Heart left ventricle (tissue), 16 donors: ENCODE data around the gene UROC1. TPM values are rescaled to one million over a fixed set of nuclear protein-coding genes. Genes with fewer than 3 reads are reported as not detected.

Experiments used
- ATAC-seq, 4 donors: fragments of 200-7000 bp; cut with Tn5 transposase; one replicate each; pipeline ENCODE4 v1.9.1; 2020 to 2022; ENCODE audit warnings: moderate library complexity in 4 of 4, mild to moderate bottlenecking in 3 of 4, moderate number of reproducible peaks in 1 of 4
- DNase-seq, 5 donors: peaks; one replicate each; pipeline ENCODE4 v3.0.0-alpha.2; 2020
- H3K27ac ChIP-seq, 12 donors: fragments of 200-600 bp; sonication (generic) in 4 of 12; one replicate each; pipeline versions ENCODE4 v1.5.0 to v1.8.0; 2016 to 2022; ENCODE audit warnings: mild to moderate bottlenecking in 2 of 12
- H3K27me3 ChIP-seq, 9 donors: fragments of 200-600 bp; sonication (generic) in 2 of 9; one replicate each; pipeline versions ENCODE4 v1.5.1 to v1.8.0; 2016 to 2022; ENCODE audit warnings: mild to moderate bottlenecking in 3 of 9
- H3K36me3 ChIP-seq, 9 donors: fragments of 200-600 bp; sonication (generic) in 2 of 9; one replicate each; pipeline versions ENCODE4 v1.5.0 to v1.8.0; 2018 to 2022; ENCODE audit warnings: mild to moderate bottlenecking in 2 of 9
- H3K4me1 ChIP-seq, 12 donors: fragments of 200-600 bp; sonication (generic) in 4 of 12; one replicate each; pipeline versions ENCODE4 v1.5.0 to v1.8.0; 2016 to 2022; ENCODE audit warnings: mild to moderate bottlenecking in 3 of 12
- H3K4me3 ChIP-seq, 12 donors: fragments of 200-600 bp; sonication (generic) in 4 of 12; one replicate each; pipeline versions ENCODE4 v1.5.0 to v1.8.0; 2017 to 2022; ENCODE audit warnings: mild to moderate bottlenecking in 9 of 12, moderate library complexity in 4 of 12
- H3K9me3 ChIP-seq, 12 donors: fragments of 200-600 bp; sonication (generic) in 4 of 12; one replicate each; pipeline versions ENCODE4 v1.5.0 to v1.8.0; 2016 to 2022; ENCODE audit warnings: mild to moderate bottlenecking in 1 of 12
- POLR2A ChIP-seq, 2 donors: fragments of 450-650 bp; IDR thresholded peaks; one replicate each; pipeline ENCODE4 v1.6.1; 2017; ENCODE audit warnings: antibody characterized with exemption in 2 of 2, mild to moderate bottlenecking in 2 of 2, moderate library complexity in 2 of 2
- WGBS, 4 donors: extraction: QIAGEN DNeasy Blood & Tissue Kit in 2 of 4; methylation state at CpG; one replicate each; pipeline versions ENCODE4 v1.1.5 to v1.1.7; 2013 to 2018; 5-methylcytosine and 5-hydroxymethylcytosine counted together
- intact Hi-C, 10 donors: fragments of 100-400 bp; cut with DNase I; formaldehyde crosslinking; loops; one replicate each; pipeline versions ENCODE4 v1.11.1 to v1.14.2; 2022
- polyA plus RNA-seq, 2 donors: library from polyadenylated mRNA; stranded (reverse); fragments of 200-250 nt; gene quantifications; one replicate each; pipeline ENCODE4 v1.2.3, GENCODE V29; 2013
- total RNA-seq, 9 donors: library from RNA; depleted of rRNA in 2 of 9; stranded (reverse); fragments of >200 nt in 2 of 9; fragmentation: NEBNext Ultra II Directional in 3 of 9; extraction: Animal tissue kit (Norgen Biotek cat#: 25700) in 3 of 9; gene quantifications; one replicate each; pipeline versions ENCODE4 v1.1.0 to v1.2.4, GENCODE V29; 2016 to 2023
- TF ChIP-seq, protein P1 (sequence below), 12 donors: fragments of 200-600 bp; sonication (generic) in 4 of 12; IDR thresholded peaks; one replicate each; pipeline versions ENCODE4 v1.5.0 to v1.8.0; 2018 to 2022; ENCODE audit warnings: antibody characterized with exemption in 12 of 12, mild to moderate bottlenecking in 5 of 12
- donor health status: ischemic (EF 13 %, LVEDD 7.1; RV severe dilation, severe dysfunction).
- donor health status: healthy with polysubstance abuse.
- donor health status: DM: no; HTN: yes; CAD: no.
- donor health status: DM: no; HTN: no; CAD: no.
- donor health status: ischemic (EF 25% LVEDD 6.9; RV normal size, moderate dysfunction).
- donor health status: ischemic (EF 25% LVEDD 5.7; RV mildly dilated, moderate dysfunction).
- donor health status: healthy.
- donor health status: DM: yes; HTN: yes; CAD: no.
- donor health status: ischemic (EF 35%, LVEDD 5.7; RV mildly dilated, moderate dysfunction).
- donor health status: nonischemic (EF 11% LVEDD 7.7; RV severe dilation, severe dysfunction).
- donor health status: DM: yes; HTN: yes; CAD: no.
- donor health status: PGD.
- donor health status: ischemic (EF 29% LVEDD 5.4; RV normal size, mild dysfunction).
- donor health status: nonischemic (EF 23%, LVEDD 6.1; RV moderate dilation, normal function).

UROC1 gene
- total and polyA plus RNA-seq, 11 donors, result not detected

DNA sequence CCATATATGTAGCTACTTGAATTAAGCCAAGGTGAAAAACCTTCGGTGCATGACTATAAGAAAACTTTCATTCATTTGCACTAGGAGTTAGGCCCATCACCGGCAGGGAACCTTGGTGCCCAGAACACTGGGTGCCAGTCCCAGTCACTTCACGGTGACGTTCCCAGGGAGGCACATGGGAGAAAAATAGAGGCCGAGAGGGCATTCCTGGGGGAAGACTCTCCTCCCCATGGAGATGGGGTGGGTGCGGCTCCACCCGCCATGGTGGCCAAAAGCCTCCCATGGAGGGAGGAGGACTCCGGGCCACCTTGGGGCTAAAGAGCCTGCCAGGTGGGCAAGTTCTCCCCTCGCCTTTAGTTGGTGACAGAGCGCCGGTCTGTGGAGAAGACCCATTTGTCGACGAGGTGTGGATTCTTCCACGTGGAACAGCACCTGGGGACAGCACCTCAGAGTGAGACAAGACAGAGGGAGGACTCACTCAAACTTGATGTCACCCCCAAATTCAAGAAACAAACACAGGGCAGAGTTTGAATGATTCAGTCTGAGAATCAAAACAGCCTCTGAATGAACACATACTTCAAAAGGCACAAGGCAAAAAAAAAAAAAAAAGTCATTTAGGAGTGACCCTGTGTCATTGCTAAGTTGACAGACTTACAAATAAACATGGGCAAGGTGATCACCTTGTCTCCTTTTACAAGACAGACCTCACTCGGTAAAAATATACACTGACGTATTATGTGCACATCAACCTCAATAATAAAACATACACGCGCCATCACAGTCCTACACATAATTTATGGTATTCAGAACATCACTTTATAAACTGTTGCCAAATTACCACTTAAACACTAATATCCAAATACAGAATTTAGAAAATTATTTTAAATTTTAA lies 80.5 kb downstream of the UROC1 start:
- peaks cover 0 to 16% (median 5%) of the 10 kb centered on the region in 12 donors for H3K4me1 ChIP-seq
- H3K27me3 ChIP-seq, result no peaks in the 10 kb centered on the region
- intact Hi-C loops, result no loop called here
- H3K27ac ChIP-seq, result no peak overlapping the region
- 92 to 96% (median 95%) methylated on average over 18 of the region's 18 CpGs for WGBS, 4 donors
- no peak for DNase-seq
- H3K36me3 ChIP-seq, result peaks cover 0 to 64% (median 49%) of the 10 kb centered on the region in 9 donors
- no peak for ATAC-seq
- no peaks in the 10 kb centered on the region for H3K9me3 ChIP-seq
- TF ChIP-seq, protein P1, sequence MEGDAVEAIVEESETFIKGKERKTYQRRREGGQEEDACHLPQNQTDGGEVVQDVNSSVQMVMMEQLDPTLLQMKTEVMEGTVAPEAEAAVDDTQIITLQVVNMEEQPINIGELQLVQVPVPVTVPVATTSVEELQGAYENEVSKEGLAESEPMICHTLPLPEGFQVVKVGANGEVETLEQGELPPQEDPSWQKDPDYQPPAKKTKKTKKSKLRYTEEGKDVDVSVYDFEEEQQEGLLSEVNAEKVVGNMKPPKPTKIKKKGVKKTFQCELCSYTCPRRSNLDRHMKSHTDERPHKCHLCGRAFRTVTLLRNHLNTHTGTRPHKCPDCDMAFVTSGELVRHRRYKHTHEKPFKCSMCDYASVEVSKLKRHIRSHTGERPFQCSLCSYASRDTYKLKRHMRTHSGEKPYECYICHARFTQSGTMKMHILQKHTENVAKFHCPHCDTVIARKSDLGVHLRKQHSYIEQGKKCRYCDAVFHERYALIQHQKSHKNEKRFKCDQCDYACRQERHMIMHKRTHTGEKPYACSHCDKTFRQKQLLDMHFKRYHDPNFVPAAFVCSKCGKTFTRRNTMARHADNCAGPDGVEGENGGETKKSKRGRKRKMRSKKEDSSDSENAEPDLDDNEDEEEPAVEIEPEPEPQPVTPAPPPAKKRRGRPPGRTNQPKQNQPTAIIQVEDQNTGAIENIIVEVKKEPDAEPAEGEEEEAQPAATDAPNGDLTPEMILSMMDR (IDR thresholded peaks at IDR 0.05), result no peak
- no peak for TF ChIP-seq POLR2A (IDR thresholded peaks at IDR 0.05)
- no peak overlapping the region for H3K4me3 ChIP-seq

DNA sequence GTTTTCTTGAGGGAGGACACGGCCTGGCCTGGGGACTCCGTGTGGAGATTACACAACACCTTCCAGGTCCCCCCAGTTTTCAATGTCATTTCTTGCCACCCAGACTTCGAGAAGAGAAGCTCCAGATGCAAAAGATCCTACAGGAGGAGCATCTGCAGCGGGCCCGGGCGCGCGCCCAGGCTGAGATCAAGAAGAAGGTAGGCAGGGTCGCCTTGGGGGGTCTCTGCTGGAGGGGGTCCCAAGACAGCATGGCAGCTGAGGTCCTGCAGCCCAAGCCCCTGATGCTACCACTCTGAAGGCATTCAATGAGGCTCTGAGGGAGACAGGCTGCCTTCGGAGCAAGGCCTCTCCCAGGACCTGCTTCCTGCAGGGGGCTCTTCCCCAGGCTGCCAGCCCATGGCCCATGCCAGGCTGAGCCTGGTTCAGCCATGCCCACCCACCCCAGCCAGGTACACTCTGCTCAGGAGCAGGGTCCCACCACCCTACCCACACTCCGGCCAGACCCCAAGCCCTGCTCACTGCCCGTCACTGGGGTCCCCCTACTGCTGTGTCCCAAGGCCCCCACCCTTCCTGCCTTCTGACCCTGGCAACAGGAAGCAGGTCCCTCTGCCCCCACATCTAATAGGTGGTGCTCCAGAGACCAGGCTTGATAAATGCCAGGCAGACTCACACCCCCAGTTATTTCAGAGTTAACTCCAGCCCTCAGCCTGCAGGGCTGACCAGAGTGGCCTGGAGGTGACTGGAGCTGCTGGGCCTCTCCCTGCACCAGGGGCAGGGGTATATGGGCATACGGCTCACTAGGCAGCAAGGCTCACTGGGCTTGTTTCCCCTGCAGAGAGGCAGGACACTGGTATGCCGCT lies 81.9 kb downstream of the UROC1 start:
- no peak for TF ChIP-seq POLR2A (IDR thresholded peaks at IDR 0.05)
- TF ChIP-seq, protein P1 (IDR thresholded peaks at IDR 0.05), result no peak
- Histone ChIP-seq H3K9me3 (peaks cover 0 to 11% (median 1%) of the 10 kb centered on the region in 12 donors), H3K4me3 (no peak overlapping the region), H3K27me3 (no peaks in the 10 kb centered on the region), H3K36me3 (peaks cover 0 to 55% (median 44%) of the 10 kb centered on the region in 9 donors), H3K4me1 (peaks cover 0 to 12% (median 4%) of the 10 kb centered on the region in 12 donors), H3K27ac (no peak overlapping the region)
- ATAC-seq (no peak), DNase-seq (peak in 1 of 5 donors; percentile 2)
- 92 to 98% (median 96%) methylated on average over 14 of the region's 14 CpGs for WGBS, 4 donors
- intact Hi-C loops, result no loop called here

DNA sequence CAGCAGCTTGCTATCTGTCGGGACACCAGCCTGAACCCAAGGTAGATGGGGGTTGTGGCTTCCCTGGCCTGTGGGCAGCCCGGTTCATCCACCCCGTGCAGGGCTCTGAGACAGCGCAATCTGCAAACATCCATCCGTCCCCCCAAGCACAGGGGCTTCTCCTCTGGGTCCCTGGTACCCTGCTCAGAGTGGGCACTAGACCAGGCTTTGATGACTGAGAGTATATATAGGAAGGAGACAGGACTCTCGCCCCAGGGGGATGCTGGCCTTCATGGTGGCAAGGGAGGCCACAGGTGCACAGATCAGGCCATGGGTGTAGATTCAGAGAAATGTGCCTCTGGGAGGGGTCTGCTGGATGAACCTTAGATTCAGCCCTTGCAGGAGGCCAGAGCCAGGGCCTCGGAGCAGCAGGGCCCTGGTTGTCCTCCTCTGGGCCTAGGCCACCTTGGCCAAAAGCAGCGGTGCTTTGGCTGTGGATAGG lies 82.6 kb downstream of the UROC1 start:
- DNase-seq (peak in 1 of 5 donors; percentile 3), ATAC-seq (no peak)
- no peak overlapping the region for H3K4me3 ChIP-seq
- TF ChIP-seq POLR2A (IDR thresholded peaks at IDR 0.05), result no peak
- TF ChIP-seq, protein P1 (IDR thresholded peaks at IDR 0.05), result no peak
- H3K36me3 ChIP-seq, result peaks cover 0 to 52% (median 41%) of the 10 kb centered on the region in 9 donors
- H3K4me1 ChIP-seq, result peaks cover 0 to 12% (median 4%) of the 10 kb centered on the region in 12 donors
- H3K27me3 ChIP-seq, result no peaks in the 10 kb centered on the region
- WGBS, 4 donors, result 90 to 97% (median 93%) methylated on average over 3 to 8 of the region's 8 CpGs
- H3K27ac ChIP-seq, result no peak overlapping the region
- intact Hi-C loops, result no loop called here
- H3K9me3 ChIP-seq, result peaks cover 0 to 18% (median 2%) of the 10 kb centered on the region in 12 donors

DNA sequence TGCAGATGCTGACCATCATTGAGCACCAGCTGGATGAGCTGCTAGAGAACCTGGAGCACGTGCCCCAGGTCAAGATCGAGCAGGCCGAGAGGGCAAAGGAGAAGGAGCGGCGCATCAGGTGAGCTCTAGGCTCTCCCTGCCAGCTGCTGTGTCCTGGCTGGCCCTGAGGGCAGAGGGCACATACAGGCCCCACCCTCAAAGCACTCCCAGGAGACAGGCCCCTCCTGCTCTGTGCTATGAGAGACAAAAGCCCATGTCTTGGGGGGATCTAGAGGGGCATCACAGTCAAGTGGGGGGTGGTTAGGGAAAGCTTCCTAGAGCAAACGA lies 83.3 kb downstream of the UROC1 start:
- Histone ChIP-seq H3K27me3 (no peaks in the 10 kb centered on the region), H3K4me3 (no peak overlapping the region), H3K27ac (no peak overlapping the region), H3K36me3 (peaks cover 0 to 45% (median 34%) of the 10 kb centered on the region in 9 donors), H3K9me3 (peaks cover 0 to 25% (median 2%) of the 10 kb centered on the region in 12 donors), H3K4me1 (peaks cover 0 to 12% (median 4%) of the 10 kb centered on the region in 12 donors)
- TF ChIP-seq POLR2A (IDR thresholded peaks at IDR 0.05), result no peak
- TF ChIP-seq, protein P1 (IDR thresholded peaks at IDR 0.05), result no peak
- intact Hi-C loops, result no loop called here
- WGBS, 4 donors, result 94 to 97% (median 95%) methylated on average over 6 of the region's 6 CpGs
- no peak for DNase-seq
- ATAC-seq, result no peak
